Eye (tissue), 1 donor: Measurements from ENCODE around the gene OR10V1.
A peak's percentile ranks its signal among the peaks of the same experiment; 100 is the strongest.
"Not testable (repeated sequence)": the region's sequence is repeated elsewhere in the genome, so short reads cannot be mapped to it uniquely, and the experiment has no call there.

Experiments used
- DNase-seq: peaks from one replicate; pipeline ENCODE4 v3.0.0-alpha.2; 2015

The OR10V1 gene

DNA sequence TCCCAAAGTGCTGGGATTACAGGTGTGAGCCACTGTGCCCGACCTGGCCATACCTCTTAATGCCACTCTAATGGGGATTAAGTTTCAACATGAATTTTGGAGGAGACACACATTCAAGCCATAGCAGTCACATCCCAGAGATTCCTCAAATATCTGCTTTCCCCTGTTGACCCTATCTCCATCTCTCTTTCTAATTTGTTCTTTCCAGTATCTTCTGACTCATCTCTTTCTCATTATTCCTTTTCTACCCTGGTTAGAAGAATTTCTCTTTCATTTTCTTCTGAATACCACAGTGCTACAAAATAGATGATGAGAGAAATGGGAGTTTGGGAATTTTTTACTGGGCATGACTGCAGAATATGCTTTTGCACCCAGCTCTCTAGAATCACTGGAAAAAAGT, 5.1 kb downstream of the OR10V1 start:
- no peak for DNase-seq

DNA sequence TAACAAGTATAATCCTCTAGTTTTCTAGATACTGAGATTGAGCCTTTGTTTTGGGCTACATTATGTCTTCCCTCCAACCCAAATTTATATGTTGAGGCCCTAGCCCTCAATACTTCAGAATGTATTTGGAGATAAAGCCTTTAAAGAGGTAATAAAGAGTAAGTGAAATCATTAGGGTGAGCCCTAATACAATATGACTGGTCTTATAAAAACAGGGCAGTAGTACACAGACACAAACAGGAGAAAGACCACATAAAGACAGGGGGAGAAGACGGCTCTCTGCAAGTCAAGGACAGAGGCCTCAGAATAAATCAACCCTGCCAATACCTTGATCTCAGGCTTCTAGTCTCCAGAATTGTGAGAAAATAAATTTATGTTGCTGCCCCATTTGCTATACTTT, 6.3 kb downstream of the OR10V1 start:
- no peak for DNase-seq

DNA sequence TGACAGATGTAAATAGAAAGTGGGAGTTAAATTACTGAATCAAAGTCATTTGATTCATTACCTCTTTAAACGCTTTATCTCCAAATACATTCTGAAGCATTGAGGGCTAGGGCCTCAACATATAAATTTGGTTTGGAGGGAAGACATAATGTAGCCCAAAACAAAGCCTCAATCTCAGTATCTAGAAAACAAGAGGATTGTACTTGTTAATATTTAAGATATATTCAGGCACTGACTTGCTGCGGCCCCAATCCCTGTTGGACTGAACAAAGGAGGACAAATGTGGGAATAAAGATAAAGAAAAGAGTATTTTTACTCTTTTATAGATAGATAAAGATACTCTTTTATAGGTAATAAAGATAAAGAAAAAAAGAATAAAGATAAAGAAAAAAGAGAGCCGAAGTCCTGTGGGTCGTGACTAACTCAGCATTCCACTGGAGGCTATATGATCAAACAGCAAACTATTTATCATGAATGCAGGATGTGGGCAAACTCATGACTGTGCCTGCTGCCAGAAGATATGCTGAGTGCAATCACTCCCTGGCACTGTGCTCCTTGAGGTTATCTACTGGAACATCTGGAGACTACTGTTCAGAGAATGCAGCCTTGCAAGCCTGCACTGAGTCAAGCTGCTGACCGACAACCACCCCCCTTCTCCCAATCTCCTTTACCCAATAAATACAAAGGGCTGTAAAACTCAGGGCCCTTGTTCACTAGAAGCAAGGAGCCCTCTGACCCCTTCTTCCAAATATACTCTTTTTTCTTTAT, 6.9 kb downstream of the OR10V1 start:
- no peak for DNase-seq

DNA sequence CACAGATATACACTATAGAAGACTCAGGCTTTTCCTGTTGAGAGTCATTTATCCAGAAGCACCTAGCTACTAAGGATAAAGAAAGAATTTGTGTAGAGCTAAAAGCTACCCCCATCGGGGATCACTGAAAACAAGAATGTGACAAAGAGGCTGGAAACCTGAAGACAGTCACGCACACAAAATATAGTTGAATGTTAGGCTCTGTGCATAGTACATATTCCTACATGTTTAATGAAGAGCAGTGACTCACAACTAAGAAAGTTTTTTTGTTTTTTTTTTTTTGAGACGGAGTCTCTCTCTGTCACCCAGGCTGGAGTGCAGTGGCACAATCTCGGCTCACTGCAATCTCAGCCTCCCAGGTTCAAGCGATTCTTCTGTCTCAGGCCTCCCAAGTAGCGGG, 8.4 kb downstream of the OR10V1 start:
- no peak for DNase-seq

DNA sequence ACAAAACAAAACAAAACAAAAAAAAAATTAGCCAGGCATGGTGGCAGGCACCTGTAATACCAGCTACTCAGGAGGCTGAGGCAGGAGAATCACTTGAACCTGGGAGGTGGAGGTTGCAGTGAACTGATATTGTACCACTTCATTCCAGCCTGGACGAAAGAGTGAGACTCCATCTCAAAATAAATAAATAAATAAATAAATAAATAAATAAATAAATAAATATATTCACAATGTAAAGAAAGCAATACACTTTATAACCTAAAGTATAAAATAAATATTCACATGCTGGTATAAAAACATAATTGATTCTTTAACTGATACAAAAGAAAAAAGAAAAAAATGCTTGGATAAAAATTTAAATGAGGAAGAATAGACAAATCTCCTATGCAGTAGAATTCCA, 10.1 kb downstream of the OR10V1 start:
- DNase-seq: not testable (repeated sequence)

DNA sequence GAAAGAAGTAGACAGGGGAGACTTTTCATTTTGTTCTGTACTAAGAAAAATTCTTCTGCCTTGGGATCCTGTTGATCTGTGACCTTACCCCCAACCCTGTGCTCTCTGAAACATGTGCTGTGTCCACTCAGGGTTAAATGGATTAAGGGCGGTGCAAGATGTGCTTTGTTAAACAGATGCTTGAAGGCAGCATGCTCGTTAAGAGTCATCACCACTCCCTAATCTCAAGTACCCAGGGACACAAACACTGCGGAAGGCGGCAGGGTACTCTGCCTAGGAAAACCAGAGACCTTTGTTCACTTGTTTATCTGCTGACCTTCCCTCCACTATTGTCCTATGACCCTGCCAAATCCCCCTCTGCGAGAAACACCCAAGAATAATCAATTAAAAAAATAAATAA, 13.5 kb downstream of the OR10V1 start:
- not testable (repeated sequence) for DNase-seq

DNA sequence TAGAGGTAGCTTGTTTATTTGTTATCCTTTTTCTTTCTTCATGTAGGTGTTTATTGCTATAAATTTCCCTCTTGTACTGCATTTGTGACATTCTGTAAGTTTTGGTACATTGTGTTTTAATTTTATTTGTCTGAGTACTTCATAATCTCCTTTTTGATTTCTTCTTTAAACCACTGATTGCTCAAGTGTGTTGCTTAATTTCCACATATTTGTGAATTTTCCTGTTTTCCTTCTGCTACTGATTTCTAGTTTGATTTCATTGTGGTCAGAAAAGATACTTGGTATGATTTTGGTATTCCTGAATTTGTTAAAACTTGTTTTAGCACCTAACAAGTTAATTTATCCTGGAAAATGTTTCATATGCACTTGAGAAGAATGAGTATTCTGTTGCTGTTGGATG, 15.1 kb downstream of the OR10V1 start:
- DNase-seq: no peak

DNA sequence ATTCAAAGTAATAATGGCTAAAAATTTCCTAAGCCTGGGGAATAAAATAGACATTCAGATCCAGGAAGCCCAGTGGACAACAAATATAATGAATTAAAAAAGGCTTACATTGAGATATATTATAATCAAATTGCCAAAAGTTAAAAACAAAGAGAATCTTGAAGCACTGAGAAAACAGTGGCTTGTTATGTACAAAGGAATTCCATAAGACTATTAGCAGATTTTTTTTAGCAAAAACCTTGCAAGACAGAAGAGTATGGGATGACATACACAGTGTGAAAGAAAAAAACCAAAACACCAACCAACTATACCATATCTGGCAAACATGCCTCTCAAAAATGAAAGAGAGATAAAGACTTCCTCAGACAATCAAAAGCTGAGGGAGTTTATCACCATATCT, 20.7 kb downstream of the OR10V1 start:
- DNase-seq: no peak

DNA sequence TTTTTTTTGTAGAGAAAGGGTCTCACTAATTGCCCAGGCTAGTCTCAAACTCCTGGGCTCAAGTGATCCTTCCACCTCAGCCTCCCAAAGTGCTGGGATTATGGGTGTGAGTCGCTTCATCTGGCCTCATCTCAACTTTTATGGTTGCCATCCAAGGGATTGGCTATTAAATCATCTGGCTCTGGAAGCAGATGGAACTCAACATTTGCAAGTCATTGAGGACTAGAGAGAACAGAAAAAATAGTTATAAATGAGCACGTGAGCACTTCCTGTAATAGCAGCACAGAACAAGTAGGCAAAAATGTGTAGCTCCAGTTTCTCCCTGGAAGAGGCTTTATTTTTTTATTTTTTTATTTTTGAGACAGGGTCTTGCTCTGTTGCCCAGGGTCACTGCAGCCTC, 22.5 kb downstream of the OR10V1 start:
- no peak for DNase-seq

DNA sequence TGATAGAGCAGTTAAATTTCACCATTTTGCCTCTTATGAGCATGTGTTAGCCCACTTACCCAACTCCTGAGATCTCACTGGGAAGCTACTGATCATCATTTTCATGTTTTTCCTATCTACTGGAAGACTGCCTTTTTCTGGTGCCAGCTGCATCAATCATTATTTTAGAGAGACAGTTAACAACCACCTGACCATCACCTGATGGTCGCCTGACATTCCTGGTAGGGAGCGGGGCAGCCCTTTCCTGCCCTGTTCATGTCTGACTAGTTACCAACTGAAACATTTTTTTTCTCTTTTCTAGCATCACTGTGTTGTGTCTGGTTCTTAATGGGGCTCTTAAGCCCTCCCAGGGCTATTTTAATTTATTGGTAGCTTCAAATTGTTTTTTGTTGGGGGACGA, 24.6 kb downstream of the OR10V1 start:
- no peak for DNase-seq

DNA sequence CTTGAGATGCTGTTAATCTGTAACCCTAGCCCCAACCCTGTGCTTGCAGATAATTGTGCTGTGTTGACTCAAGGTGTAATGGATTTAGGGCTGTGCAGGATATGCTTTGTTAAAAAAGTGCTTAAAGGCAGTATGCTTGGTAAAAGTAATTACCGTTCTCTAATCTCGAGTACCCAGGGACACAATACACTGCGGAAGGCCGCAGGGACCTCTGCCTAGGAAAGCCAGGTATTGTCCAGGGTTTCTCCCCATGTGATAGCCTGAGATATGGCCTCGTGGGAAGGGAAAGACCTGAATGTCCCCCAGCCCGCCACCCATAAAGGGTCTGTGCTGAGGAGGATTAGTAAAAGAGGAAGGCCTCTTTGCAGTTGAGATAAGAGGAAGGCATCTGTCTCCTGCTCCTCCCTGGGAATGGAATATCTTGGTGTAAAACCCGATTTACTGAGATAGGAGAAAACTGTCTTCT, 32.4 kb downstream of the OR10V1 start:
- not testable (repeated sequence) for DNase-seq

DNA sequence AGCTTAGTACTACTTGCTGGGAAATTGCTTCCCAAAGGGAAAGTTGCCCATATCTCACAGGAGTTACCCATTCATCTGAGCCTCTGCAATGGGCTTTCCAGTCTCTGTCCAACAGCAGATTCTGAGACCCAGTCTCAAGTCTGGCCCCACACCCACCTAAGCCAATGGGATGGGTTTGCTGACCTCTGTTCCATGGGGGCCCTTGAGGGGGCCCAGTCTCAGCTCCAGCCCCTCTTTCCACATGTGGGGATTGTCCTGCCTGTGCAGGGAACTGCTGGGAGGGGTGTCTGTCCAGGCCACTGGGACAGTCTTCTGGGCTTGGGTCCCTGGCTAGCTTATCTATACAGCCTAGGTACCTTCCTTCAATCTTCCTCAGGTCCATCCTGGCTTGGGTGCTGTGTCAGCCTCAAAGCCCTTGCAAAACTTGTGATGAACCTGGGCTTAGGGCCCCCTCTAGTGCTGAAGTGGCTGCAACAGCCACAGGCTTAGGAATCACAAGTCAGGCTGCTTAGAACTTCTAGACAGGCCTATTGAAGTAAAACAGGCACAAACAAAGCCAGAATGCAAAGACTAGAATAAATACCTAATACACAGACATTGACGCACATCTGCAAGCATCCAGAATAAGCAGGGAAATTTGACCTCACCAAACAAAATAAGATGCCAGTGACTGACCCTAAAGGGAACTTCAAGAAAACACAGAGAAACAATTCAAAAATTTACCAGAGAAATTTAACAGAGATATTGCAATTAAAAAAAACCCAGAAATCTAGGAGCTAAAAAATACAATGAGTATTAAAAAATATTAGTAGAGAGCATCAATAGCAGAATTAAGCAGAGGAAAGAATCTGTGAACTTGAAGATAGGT, 33.1 kb downstream of the OR10V1 start:
- DNase-seq: peak; percentile 78

DNA sequence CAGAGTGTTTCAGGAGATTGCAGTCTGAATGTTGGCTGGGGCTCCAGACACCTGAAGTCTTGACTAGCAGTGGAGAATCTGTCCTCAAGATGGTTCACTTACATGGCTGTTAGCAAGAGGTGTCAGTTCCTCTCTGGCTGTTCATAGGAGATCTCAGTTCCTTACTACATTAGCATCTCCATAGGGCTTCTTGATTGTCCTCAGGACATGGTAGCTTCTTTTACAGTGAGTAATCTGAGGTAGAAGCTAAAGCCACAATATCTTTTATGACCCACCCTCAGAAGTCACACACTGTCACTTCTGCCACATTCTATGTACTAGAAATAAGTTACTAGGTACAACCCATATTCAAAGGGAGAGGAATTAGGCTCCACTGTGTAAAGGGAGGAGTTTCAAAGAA, 34.3 kb downstream of the OR10V1 start:
- no peak for DNase-seq

DNA sequence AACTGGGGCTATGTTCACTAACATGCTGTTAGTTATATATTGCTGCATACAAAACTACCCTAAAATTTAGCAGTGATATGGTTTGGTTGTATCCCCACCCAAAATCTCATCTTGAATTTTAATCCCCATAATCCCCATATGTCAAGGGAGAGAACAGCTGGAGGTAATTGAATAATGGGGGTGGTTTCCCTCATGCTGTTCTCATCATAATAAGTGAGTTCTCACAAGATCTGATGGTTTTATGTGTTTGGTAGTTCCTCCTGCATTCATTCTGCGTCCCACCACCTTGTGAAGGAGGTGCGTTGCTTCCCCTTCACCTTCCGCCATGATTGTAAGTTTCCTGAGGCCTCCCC, 34.9 kb downstream of the OR10V1 start:
- DNase-seq: no peak

DNA sequence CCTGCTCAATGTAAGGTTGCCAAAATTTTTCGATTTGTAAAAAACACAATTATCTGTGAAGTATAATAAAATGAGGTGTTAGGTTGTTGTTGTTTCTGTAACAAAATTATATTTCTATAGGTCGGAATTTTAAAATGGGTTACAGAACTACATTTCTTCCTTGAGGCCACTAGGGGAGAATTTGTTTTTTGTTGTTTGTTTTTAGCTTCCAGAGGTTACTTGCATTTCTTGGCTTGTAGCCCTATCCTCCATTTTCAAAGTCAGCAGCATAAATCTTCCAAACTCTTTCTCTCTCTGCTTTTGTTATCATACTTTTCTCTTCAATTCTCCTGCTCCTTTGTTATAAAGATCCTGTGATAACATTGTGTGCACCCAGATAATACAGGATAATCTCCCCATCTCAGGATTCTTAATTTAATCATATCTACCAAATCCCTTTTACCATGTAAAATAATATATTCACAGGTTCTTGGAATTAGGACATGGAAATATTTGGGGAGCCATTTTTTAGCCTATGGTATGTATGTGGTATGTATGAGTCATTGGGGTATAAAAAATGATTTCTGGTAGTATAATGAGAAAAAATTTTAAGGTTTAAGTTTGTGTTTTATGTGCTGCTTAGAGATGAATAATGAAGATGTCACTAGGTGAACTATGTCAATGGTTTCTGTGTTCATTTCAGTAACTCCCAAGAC, 35.4 kb downstream of the OR10V1 start:
- no peak for DNase-seq

DNA sequence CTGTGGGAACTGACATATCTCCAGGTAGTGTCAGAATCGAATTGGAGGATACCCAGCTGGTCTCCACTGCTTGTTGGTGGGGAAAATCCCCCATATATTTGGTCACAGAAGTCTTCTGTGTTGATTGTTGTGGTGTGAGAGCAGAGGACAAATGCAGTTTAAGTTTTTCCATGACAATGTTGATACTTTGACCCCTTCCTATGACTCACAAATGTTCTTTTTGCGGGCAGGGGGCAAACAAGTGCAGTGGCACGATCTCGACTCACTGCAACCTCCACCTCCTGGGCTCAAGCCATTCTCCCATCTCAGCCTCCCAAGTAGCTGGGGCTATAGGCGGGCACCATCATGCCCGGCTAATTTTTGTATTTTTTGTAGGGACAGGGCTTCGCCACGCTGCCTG, 37.4 kb downstream of the OR10V1 start:
- DNase-seq: no peak

DNA sequence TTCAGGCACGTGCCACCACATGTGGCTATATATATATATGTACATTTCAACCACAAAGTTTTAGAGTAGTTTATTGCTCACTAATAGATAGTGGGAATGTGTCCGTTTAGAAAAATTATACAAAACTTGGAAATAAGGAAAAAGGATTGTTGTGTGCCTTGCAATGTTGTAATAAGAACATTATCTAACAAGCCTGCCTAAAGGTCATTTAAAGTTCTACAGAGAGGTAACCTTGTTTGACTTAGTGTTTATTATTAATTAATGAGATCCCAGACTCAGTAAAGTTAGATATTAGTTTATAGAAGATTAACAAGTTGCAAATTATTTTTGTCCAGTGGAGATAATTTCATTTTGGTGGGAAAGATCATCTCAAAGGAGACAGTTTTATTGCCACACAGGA, 39.4 kb downstream of the OR10V1 start:
- DNase-seq: no peak

DNA sequence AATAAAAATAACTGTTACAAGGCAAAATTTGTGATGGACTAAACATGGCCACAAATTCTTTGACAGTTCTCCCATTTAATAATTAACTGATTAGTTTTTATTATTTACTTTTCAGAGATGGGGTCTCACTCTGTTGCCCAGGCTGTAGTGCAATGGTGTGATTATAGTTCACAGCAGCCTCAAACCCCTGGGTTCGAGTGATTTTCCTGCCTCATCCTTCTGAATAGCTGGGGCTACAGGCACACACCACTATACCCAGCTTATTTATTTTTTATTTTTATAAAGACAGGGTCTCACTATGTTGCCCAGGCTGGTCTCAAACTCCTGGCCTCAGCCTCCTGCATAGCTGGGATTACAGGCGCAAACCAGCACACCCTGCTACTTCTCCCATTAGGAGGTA, 40.4 kb downstream of the OR10V1 start:
- DNase-seq: no peak

DNA sequence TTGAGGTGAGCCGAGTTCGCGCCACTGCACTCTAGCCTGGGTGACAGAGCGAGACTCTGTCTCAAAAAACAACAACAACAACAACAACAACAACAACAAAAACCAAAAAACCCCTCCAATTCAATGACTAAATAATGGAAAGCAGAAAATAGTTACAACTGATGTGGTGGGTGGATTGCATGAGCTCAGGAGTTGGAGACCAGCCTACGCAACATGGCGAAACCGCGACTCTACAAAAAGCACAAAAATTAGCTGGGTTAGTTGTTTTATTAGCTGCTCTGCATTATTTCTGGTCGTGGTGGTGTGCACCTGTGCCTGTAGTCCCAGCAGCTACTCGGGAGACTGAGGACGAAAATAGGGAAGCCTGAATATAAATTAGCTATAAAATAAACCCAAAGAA, 42.2 kb downstream of the OR10V1 start:
- DNase-seq: no peak

DNA sequence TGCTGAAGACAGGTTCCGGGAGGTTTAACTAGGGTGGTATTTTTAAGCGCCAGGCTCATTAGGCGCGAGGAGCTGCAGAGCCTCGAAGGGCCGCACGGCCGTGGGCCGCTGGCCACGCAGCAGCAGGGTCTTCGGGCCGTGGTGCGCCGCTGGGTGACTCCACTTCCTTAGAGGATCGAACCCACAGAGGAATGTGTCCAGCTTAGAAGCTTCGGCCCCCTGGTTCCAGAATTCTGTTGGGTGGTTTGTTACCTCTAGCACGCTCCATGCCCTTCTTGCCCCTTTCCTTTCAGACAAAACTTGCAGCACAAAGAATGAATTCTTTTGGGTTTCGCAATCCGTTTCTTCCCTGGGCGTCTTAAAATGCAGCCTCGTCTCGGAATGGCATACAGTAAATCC, 44.0 kb downstream of the OR10V1 start:
- no peak for DNase-seq

DNA sequence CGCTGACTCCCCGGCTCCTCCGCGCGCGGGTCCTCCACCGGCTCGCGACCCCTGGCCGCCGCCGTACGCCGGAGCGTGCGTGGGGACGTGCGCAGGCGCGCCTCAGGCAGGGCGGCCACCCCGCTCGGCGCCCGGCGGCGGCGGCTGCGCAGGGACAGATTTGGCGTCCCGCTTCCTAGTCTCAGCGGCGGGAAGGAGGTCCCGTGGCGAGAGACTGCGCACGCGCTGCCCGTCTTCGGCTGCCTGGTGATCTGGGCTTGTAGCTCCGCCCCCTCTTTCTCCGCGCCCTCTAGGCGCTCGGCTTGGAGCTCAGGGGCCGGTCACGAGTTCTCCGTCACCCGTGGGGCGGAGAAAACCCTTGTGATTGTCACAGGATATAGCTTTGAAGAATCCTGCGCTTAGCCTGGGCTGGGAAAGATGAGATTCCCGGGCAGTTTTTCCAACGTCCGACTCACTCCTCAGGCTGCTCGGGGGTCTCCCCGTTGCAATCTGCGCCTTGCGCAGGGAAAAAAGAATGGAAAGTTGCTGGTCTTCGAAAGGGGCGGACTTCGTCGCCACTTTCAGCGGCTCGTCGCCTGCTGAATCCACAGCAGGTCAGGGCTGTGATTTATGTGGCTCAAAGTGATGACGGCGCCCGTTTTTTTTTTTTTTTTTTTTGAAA, 44.6 kb downstream of the OR10V1 start, which contains the start of gene PATL1:
Gene PATL1, minus strand, starts transcription at position 88 of the 661 bp plus-strand sequence. CDS start 142 bp downstream, outside the sequence.
- DNase-seq: peak; percentile 99

DNA sequence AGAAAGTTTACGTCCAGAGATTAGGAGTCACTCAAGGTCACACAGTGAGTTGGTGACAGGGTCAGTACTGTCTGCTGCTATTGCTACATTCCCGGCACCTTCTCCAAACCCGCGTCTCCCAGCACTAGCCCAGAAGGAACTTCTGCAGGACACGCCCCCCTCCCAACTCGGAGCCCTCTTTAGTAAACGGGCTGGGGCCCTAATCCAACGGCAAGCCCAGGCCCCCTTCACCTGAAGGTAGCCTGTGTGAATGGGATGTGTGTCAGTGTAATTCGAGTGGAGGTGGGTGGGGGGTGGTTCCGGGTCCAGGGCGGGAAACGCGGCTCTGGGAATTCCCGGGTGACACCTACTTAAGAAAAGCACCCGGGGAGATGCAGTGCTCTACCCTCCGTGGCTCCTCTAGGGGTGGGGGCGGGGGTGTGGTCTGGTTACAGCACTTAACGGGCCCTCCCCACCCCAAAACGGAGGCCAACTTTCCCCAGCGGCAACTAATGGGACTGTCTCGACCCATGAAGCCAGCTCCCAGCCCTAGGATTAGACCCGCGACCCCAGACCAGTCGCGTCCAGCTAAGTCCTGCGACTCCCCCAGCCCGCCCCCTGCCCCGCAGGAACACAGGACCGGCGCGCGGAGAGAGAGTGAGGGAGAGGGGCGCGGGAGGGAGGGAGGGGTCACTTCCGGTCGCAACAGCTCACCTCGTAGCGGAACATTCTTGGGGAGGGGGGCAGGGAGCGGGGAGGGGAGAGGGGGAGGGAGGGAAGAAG, 45.3 kb downstream of the OR10V1 start:
- no peak for DNase-seq
